CD4-positive, CD25-positive, alpha-beta regulatory T cell (primary cell): ENCODE results near the gene CNTN2. TPM values are rescaled to one million over a fixed set of nuclear protein-coding genes. Genes with fewer than 3 reads are reported as not detected.
A peak's percentile ranks its signal among the peaks of the same experiment; 100 is the strongest.

Experiments
- ATAC-seq, 2 donors: fragments of 150-1000 bp; cut with Tn5 transposase; one replicate each; pipeline ENCODE4 v1.10.0; 2021; ENCODE audit warnings: low read depth in 2 of 2, moderate number of reproducible peaks in 2 of 2, moderate library complexity in 1 of 2
- DNase-seq, 3 donors: peaks; one replicate each; pipeline versions ENCODE4 v3.0.0 to v3.0.0-alpha.2; 2012 to 2022; ENCODE audit warnings: mixed read lengths in 1 of 3
- H3K27ac ChIP-seq: one replicate; pipeline ENCODE4 v1.7.0; 2013; ENCODE audit warnings: mild to moderate bottlenecking, low read length; ENCODE audit not compliant: insufficient read depth, poor library complexity, severe bottlenecking
- H3K27me3 ChIP-seq: one replicate; pipeline ENCODE4 v1.7.0; 2013; ENCODE audit warnings: low read length; ENCODE audit not compliant: control insufficient read depth, insufficient read depth
- H3K36me3 ChIP-seq: one replicate; pipeline ENCODE4 v1.7.0; 2013; ENCODE audit warnings: mild to moderate bottlenecking, low read length, moderate library complexity; ENCODE audit not compliant: control insufficient read depth, insufficient read depth
- H3K4me1 ChIP-seq: 2 replicates; pipeline ENCODE4 v1.7.0; 2013; ENCODE audit warnings: mild to moderate bottlenecking, low read length; ENCODE audit not compliant: insufficient read depth, control insufficient read depth, poor library complexity, severe bottlenecking
- H3K4me3 ChIP-seq: one replicate; pipeline ENCODE4 v1.7.0; 2013; ENCODE audit warnings: low read depth, mild to moderate bottlenecking, low read length, moderate library complexity
- H3K9me3 ChIP-seq, 2 experiments: 1 replicate in 1 of 2; 2 replicates in 1 of 2; pipeline ENCODE4 v1.7.0; 2013; ENCODE audit warnings: low read length in 2 of 2, mild to moderate bottlenecking in 1 of 2, moderate library complexity in 1 of 2; ENCODE audit not compliant: control insufficient read depth in 2 of 2
- H3K27ac Mint-ChIP-seq, 3 donors: one replicate each; pipeline ENCODE4 v1.8.0; 2020 to 2022; ENCODE audit warnings: mild to moderate bottlenecking in 3 of 3, mixed read lengths in 3 of 3, moderate library complexity in 2 of 3
- H3K27me3 Mint-ChIP-seq: one replicate; pipeline ENCODE4 v1.8.0; 2022; ENCODE audit warnings: mild to moderate bottlenecking, mixed read lengths
- H3K36me3 Mint-ChIP-seq: one replicate; pipeline ENCODE4 v1.8.0; 2020; ENCODE audit warnings: mixed read lengths
- H3K4me1 Mint-ChIP-seq, 4 donors: one replicate each; pipeline ENCODE4 v1.8.0; 2020 to 2022; ENCODE audit warnings: mixed read lengths in 4 of 4, mild to moderate bottlenecking in 1 of 4
- H3K4me3 Mint-ChIP-seq, 4 donors: one replicate each; pipeline ENCODE4 v1.8.0; 2020 to 2022; ENCODE audit warnings: mild to moderate bottlenecking in 4 of 4, mixed read lengths in 4 of 4, moderate library complexity in 3 of 4
- H3K9me3 Mint-ChIP-seq, 7 donors: one replicate each; pipeline ENCODE4 v1.8.0; 2020 to 2022; ENCODE audit warnings: mixed read lengths in 7 of 7, mild to moderate bottlenecking in 3 of 7, moderate library complexity in 2 of 7
- polyA plus RNA-seq, 4 donors: library from polyadenylated mRNA; unstranded; fragments of 300-500 nt; fragmentation: Illumina TruSeq; gene quantifications; one replicate each; pipeline ENCODE4 v1.2.3, GENCODE V29; 2021
- total RNA-seq: library from RNA; stranded (reverse); gene quantifications from one replicate; pipeline ENCODE4 v1.2.3, GENCODE V29; 2022

Gene CNTN2
- total and polyA plus RNA-seq, 5 donors from 2014 or later = not detected

- Histone ChIP-seq H3K4me3 (no peak overlapping the region), H3K27me3 (no peaks in the 10 kb centered on the region), H3K27ac (no peak overlapping the region), H3K9me3 (no peaks in the 10 kb centered on the region), H3K4me1 (no peaks in the 10 kb centered on the region), H3K36me3 (peaks cover 61% of the 10 kb centered on the region)
- peak overlapping the region in 1 of 4 donors; percentile 44 for H3K4me3 Mint-ChIP-seq
- H3K4me1 Mint-ChIP-seq = peaks cover 24 to 31% (median 29%) of the 10 kb centered on the region in 4 donors
- H3K27ac Mint-ChIP-seq = peak overlapping the region in 1 of 3 donors; percentile 5
- H3K9me3 Mint-ChIP-seq = no peaks in the 10 kb centered on the region
- H3K36me3 Mint-ChIP-seq = peaks cover 20% of the 10 kb centered on the region
- no peak for ATAC-seq
- no peak for DNase-seq
- no peaks in the 10 kb centered on the region for H3K27me3 Mint-ChIP-seq
Measured at GRCh38 chr1:205111354-205111753, 68.3 kb downstream of the CNTN2 start.

- Histone ChIP-seq H3K27ac (no peak overlapping the region), H3K27me3 (no peaks in the 10 kb centered on the region), H3K4me1 (peaks cover 30% of the 10 kb centered on the region), H3K4me3 (no peak overlapping the region), H3K36me3 (peaks cover 28% of the 10 kb centered on the region), H3K9me3 (no peaks in the 10 kb centered on the region)
- Mint-ChIP-seq H3K4me1 (peaks cover 27 to 72% (median 54%) of the 10 kb centered on the region in 4 donors), H3K36me3 (peaks cover 16% of the 10 kb centered on the region), H3K27me3 (no peaks in the 10 kb centered on the region), H3K4me3 (peak overlapping the region; percentile 17 to 66 (median 64)), H3K9me3 (no peaks in the 10 kb centered on the region), H3K27ac (peak overlapping the region in 1 of 3 donors; percentile 5)
- DNase-seq (no peak), ATAC-seq (no peak)
Measured at GRCh38 chr1:205118752-205119151, 75.7 kb downstream of the CNTN2 start.

GRCh38 chr1:205121660-205122488 is 78.9 kb downstream of the CNTN2 start, which contains the start of gene RBBP5:
Gene RBBP5 (minus strand): TSS chr1:205121978. CDS start chr1:205121873, 105 bp downstream.
- DNase-seq = peak; percentile 89 to 98 (median 95)
- H3K27ac ChIP-seq = peak within 1 kb of the TSS; percentile 95
- H3K36me3 ChIP-seq = peaks cover 7% of the 10 kb centered on the region
- Mint-ChIP-seq H3K27me3 (no peaks in the 10 kb centered on the region), H3K4me1 (peaks cover 21 to 60% (median 41%) of the 10 kb centered on the region in 4 donors), H3K4me3 (peak within 1 kb of the TSS; percentile 94 to 99 (median 96)), H3K27ac (peak within 1 kb of the TSS; percentile 98 to 100 (median 100)), H3K9me3 (no peaks in the 10 kb centered on the region), H3K36me3 (peaks cover 13% of the 10 kb centered on the region)
- peak within 1 kb of the TSS; percentile 98 for H3K4me3 ChIP-seq
- peaks cover 30% of the 10 kb centered on the region for H3K4me1 ChIP-seq
- H3K9me3 ChIP-seq = no peaks in the 10 kb centered on the region
- H3K27me3 ChIP-seq = no peaks in the 10 kb centered on the region
- peak; percentile 97 to 98 for ATAC-seq

- Mint-ChIP-seq H3K27ac (peak overlapping the region; percentile 98 to 100 (median 100)), H3K9me3 (no peaks in the 10 kb centered on the region), H3K36me3 (peaks cover 12% of the 10 kb centered on the region), H3K27me3 (no peaks in the 10 kb centered on the region), H3K4me3 (peak overlapping the region; percentile 94 to 99 (median 96)), H3K4me1 (peaks cover 21 to 59% (median 41%) of the 10 kb centered on the region in 4 donors)
- no peaks in the 10 kb centered on the region for H3K9me3 ChIP-seq
- peak overlapping the region; percentile 95 for H3K27ac ChIP-seq
- DNase-seq (no peak), ATAC-seq (no peak)
- peaks cover 6% of the 10 kb centered on the region for H3K36me3 ChIP-seq
- H3K4me1 ChIP-seq = peaks cover 30% of the 10 kb centered on the region
- H3K27me3 ChIP-seq = no peaks in the 10 kb centered on the region
- peak overlapping the region; percentile 98 for H3K4me3 ChIP-seq
Measured at GRCh38 chr1:205122489-205122882, 79.5 kb downstream of the CNTN2 start.

GRCh38 chr1:205124726-205125125 is 81.7 kb downstream of the CNTN2 start:
- H3K27me3 Mint-ChIP-seq = no peaks in the 10 kb centered on the region
- H3K36me3 Mint-ChIP-seq = peaks cover 4% of the 10 kb centered on the region
- Histone ChIP-seq H3K9me3 (no peaks in the 10 kb centered on the region), H3K4me3 (no peak overlapping the region), H3K27ac (no peak overlapping the region), H3K4me1 (peaks cover 26% of the 10 kb centered on the region), H3K36me3 (no peaks in the 10 kb centered on the region), H3K27me3 (no peaks in the 10 kb centered on the region)
- DNase-seq (no peak), ATAC-seq (no peak)
- no peaks in the 10 kb centered on the region for H3K9me3 Mint-ChIP-seq
- H3K4me3 Mint-ChIP-seq = peak overlapping the region in 1 of 4 donors; percentile 81
- no peak overlapping the region for H3K27ac Mint-ChIP-seq
- H3K4me1 Mint-ChIP-seq = peaks cover 13 to 41% (median 27%) of the 10 kb centered on the region in 4 donors

- no peaks in the 10 kb centered on the region for H3K9me3 ChIP-seq
- no peak for DNase-seq
- H3K36me3 ChIP-seq = no peaks in the 10 kb centered on the region
- no peak overlapping the region for H3K27ac ChIP-seq
- Mint-ChIP-seq H3K9me3 (no peaks in the 10 kb centered on the region), H3K27ac (no peak overlapping the region), H3K4me1 (peaks cover 0 to 11% (median 5%) of the 10 kb centered on the region in 4 donors), H3K27me3 (no peaks in the 10 kb centered on the region), H3K4me3 (no peak overlapping the region), H3K36me3 (no peaks in the 10 kb centered on the region)
- no peaks in the 10 kb centered on the region for H3K27me3 ChIP-seq
- H3K4me3 ChIP-seq = no peak overlapping the region
- H3K4me1 ChIP-seq = peaks cover 5% of the 10 kb centered on the region
- ATAC-seq = no peak
Measured at GRCh38 chr1:205127646-205128045, 84.6 kb downstream of the CNTN2 start.
